Activated CD8-positive, alpha-beta memory T cell treated with anti-CD3 and anti-CD28 coated beads for 1 hour (primary cell): Measurements from ENCODE around the gene PLA2G7.
"Not testable (repeated sequence)": the region's sequence is repeated elsewhere in the genome, so short reads cannot be mapped to it uniquely, and the experiment has no call there.

Source experiments
- DNase-seq, 2 donors: peaks; one replicate each; pipeline ENCODE4 v3.0.0-alpha.2; 2020; ENCODE audit warnings: low read depth in 1 of 2; ENCODE audit errors: extremely low read depth in 1 of 2

PLA2G7 gene

GRCh38 chr6:46749731-46750130 lies 14.6 kb upstream of the PLA2G7 start:
- no peak for DNase-seq

- DNase-seq: no peak
These were observed 13.8 kb upstream of the PLA2G7 start for GRCh38 chr6:46748940-46749503.

- no peak for DNase-seq
These were observed 11.5 kb upstream of the PLA2G7 start, which contains the start of gene ANKRD66 for GRCh38 chr6:46746696-46747095. ANKRD66 (plus strand) TSS chr6:46746933; CDS start chr6:46751949, 5,016 bp downstream.

- no peak for DNase-seq
These were observed 10.8 kb upstream of the PLA2G7 start for GRCh38 chr6:46745973-46746372.

- DNase-seq: not testable (repeated sequence)
These were observed 9.1 kb upstream of the PLA2G7 start for GRCh38 chr6:46744159-46744725.

GRCh38 chr6:46743425-46744158 lies 8.4 kb upstream of the PLA2G7 start:
- DNase-seq: no peak

GRCh38 chr6:46741910-46742309 lies 6.7 kb upstream of the PLA2G7 start:
- no peak for DNase-seq

GRCh38 chr6:46741482-46741881 lies 6.3 kb upstream of the PLA2G7 start:
- no peak for DNase-seq

- no peak for DNase-seq
These were observed 1.7 kb upstream of the PLA2G7 start for GRCh38 chr6:46736906-46737305.

GRCh38 chr6:46735720-46736031 lies 501 bp upstream of the PLA2G7 start:
- DNase-seq: no peak

- no peak for DNase-seq
These were observed 1.8 kb downstream of the PLA2G7 start for GRCh38 chr6:46733341-46733801.

GRCh38 chr6:46730921-46731461 lies 4.2 kb downstream of the PLA2G7 start:
- no peak for DNase-seq

GRCh38 chr6:46729787-46730326 lies 5.3 kb downstream of the PLA2G7 start:
- DNase-seq: no peak

GRCh38 chr6:46720401-46720800 lies 14.8 kb downstream of the PLA2G7 start:
- DNase-seq: no peak

GRCh38 chr6:46719099-46719498 lies 16.1 kb downstream of the PLA2G7 start:
- DNase-seq: no peak

- no peak for DNase-seq
These were observed 20.0 kb downstream of the PLA2G7 start for GRCh38 chr6:46715141-46715540.

- no peak for DNase-seq
These were observed 23.7 kb downstream of the PLA2G7 start for GRCh38 chr6:46711491-46711890.

GRCh38 chr6:46706464-46706863 lies 28.7 kb downstream of the PLA2G7 start:
- no peak for DNase-seq

GRCh38 chr6:46704562-46704961 lies 30.6 kb downstream of the PLA2G7 start:
- DNase-seq: no peak

- no peak for DNase-seq
These were observed 35.2 kb downstream of the PLA2G7 start for GRCh38 chr6:46699970-46700369.

- no peak for DNase-seq
These were observed 44.2 kb downstream of the PLA2G7 start for GRCh38 chr6:46690911-46691451.
